Breast epithelium (tissue), 4 donors: ENCODE results near the gene HELLS. TPM values are rescaled to one million over a fixed set of nuclear protein-coding genes. Genes with fewer than 3 reads are reported as not detected.
A peak's percentile ranks its signal among the peaks of the same experiment; 100 is the strongest.
"Not testable (repeated sequence)": the region's sequence is repeated elsewhere in the genome, so short reads cannot be mapped to it uniquely, and the experiment has no call there.

Source experiments
- DNase-seq, 2 donors: peaks; one replicate each; pipeline ENCODE4 v3.0.0-alpha.2; 2019; ENCODE audit warnings: low spot score in 2 of 2
- H3K27ac ChIP-seq, 2 donors: fragments of 200-600 bp; sonication (generic) in 1 of 2; one replicate each; pipeline ENCODE4 v1.5.1; 2016 to 2019; ENCODE audit warnings: mild to moderate bottlenecking in 1 of 2
- H3K27me3 ChIP-seq, 2 donors: fragments of 200-600 bp; sonication (generic) in 1 of 2; one replicate each; pipeline versions ENCODE4 v1.5.1 to v1.6.0; 2017 to 2019; ENCODE audit warnings: control low read depth in 1 of 2, mild to moderate bottlenecking in 1 of 2
- H3K36me3 ChIP-seq: fragments of 200-600 bp; one replicate; pipeline ENCODE4 v1.5.1; 2019
- H3K4me1 ChIP-seq, 2 donors: fragments of 200-600 bp; sonication (generic); one replicate each; pipeline ENCODE4 v1.5.1; 2016 to 2019; ENCODE audit warnings: control low read depth in 1 of 2
- H3K4me3 ChIP-seq, 3 donors: fragments of 200-600 bp; sonication (generic); 1 replicate in 2 of 3; 2 replicates in 1 of 3; pipeline ENCODE4 v1.5.1; 2016 to 2019; ENCODE audit warnings: mild to moderate bottlenecking in 3 of 3, moderate library complexity in 2 of 3
- H3K9me3 ChIP-seq, 2 donors: fragments of 200-600 bp; sonication (generic) in 1 of 2; one replicate each; pipeline ENCODE4 v1.5.1; 2016 to 2019; ENCODE audit warnings: control low read depth in 1 of 2
- CTCF ChIP-seq, 3 donors: fragments of 450-650 bp; IDR thresholded peaks; one replicate each; pipeline ENCODE4 v1.5.1; 2016 to 2017; ENCODE audit warnings: antibody characterized with exemption in 3 of 3, mild to moderate bottlenecking in 3 of 3, moderate library complexity in 3 of 3
- POLR2A ChIP-seq: fragments of 450-650 bp; IDR thresholded peaks from one replicate; pipeline ENCODE4 v1.6.1; 2016; ENCODE audit warnings: antibody characterized with exemption, mild to moderate bottlenecking, moderate library complexity
- POLR2AphosphoS5 ChIP-seq, 3 donors: sonication (generic); formaldehyde crosslinking; IDR thresholded peaks; one replicate each; pipeline ENCODE4 v1.6.1; 2017; ENCODE audit warnings: antibody characterized with exemption in 3 of 3
- intact Hi-C: fragments of 100-400 bp; cut with DNase I; formaldehyde crosslinking; loops from one replicate; pipeline ENCODE4 v1.15.1; 2023; ENCODE audit warnings: low total_unique reads
- total RNA-seq, 3 donors: library from RNA; depleted of rRNA; stranded (reverse); fragments of >200 nt; gene quantifications; one replicate each; pipeline ENCODE4 v1.1.0, GENCODE V29; 2016

The HELLS gene
- total RNA-seq, 3 donors from 2014 or later = 1.8 to 9.8 (median 7.5) TPM

GRCh38 chr10:94524146-94524545 lies 21.4 kb upstream of the HELLS start:
- TF ChIP-seq CTCF (IDR thresholded peaks at IDR 0.05) = no peak
- no peak for TF ChIP-seq POLR2AphosphoS5 (IDR thresholded peaks at IDR 0.05)
- no peak for TF ChIP-seq POLR2A
- Histone ChIP-seq H3K4me1 (no peaks in the 10 kb centered on the region), H3K36me3 (no peaks in the 10 kb centered on the region), H3K27me3 (no peaks in the 10 kb centered on the region), H3K4me3 (no peak overlapping the region), H3K27ac (no peak overlapping the region), H3K9me3 (no peaks in the 10 kb centered on the region)
- no peak for DNase-seq
- intact Hi-C loops = no loop called here

DNA sequence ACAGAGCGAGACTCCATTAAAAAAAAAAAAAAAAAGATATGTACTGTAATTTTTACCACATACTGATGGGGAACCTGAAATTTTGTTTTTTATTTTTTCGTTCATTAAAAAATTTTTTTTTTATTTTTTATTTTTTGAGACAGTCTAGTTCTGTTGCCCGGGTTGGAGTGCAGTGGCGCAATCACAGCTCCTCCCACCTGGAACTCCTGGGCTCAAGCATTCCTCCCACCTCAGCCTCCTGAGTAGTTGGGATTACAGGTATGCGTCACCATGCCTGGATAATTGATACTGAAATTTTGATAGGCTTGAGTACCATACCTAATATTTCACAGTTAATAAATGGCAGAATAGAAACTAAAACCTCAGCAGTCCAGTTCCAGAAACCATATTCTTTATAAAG lies 20.9 kb upstream of the HELLS start:
- Histone ChIP-seq H3K27ac (no peak overlapping the region), H3K4me1 (no peaks in the 10 kb centered on the region), H3K27me3 (no peaks in the 10 kb centered on the region), H3K4me3 (no peak overlapping the region), H3K36me3 (no peaks in the 10 kb centered on the region), H3K9me3 (no peaks in the 10 kb centered on the region)
- no peak for TF ChIP-seq POLR2A
- intact Hi-C loops = loop anchor here (5.0 kb wide), 1 partner anchor 187 kb away; no protein-coding TSS in a partner anchor
- DNase-seq = no peak

DNA sequence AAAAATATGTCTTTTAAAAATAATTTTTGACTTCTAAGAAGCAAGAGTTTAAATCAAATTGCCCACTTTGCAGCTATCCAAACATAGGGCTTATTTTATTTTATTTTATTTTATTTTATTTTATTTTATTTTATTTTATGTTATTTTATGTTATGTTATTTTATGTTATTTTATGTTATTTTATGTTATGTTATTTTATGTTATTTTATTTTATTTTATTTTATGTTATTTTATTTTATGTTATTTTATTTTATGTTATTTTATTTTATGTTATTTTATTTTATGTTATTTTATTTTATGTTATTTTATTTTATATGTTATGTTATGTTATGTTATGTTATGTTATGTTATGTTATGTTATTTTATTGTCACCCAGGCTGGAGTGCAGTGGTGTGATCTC lies 14.0 kb upstream of the HELLS start:
- H3K36me3 ChIP-seq, H3K9me3 ChIP-seq, intact Hi-C loops, DNase-seq, H3K27ac ChIP-seq, H3K27me3 ChIP-seq, H3K4me3 ChIP-seq, H3K4me1 ChIP-seq: not testable (repeated sequence)

- Histone ChIP-seq H3K36me3 (no peaks in the 10 kb centered on the region), H3K9me3 (no peaks in the 10 kb centered on the region), H3K4me1 (no peaks in the 10 kb centered on the region), H3K4me3 (no peak overlapping the region), H3K27me3 (no peaks in the 10 kb centered on the region), H3K27ac (no peak overlapping the region)
- TF ChIP-seq POLR2AphosphoS5 (IDR thresholded peaks at IDR 0.05) = no peak
- no peak for TF ChIP-seq POLR2A
- TF ChIP-seq CTCF (IDR thresholded peaks at IDR 0.05) = no peak
- DNase-seq = no peak
- intact Hi-C loops = no loop called here
Measured at GRCh38 chr10:94533027-94533426, 12.6 kb upstream of the HELLS start.

DNA sequence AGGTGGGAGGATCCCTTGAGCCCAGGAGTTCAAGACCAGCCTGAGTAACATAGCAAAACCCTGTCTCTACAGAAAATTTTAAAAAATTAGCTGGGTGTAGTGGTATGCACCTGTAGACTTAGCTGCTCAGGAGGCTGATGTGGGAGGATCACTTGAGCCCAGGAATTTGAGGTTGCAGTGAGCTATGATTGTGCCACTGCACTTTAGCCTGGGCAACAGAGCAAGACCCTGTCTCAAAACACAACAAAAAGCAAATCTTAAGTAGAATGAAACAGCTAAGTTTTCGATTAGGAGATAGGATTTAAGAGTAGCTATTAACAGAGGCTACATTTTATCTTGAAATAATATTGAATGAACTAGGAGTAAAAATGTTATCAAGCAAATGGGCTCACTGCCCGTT lies 3.3 kb upstream of the HELLS start:
- H3K36me3 ChIP-seq, H3K27me3 ChIP-seq, H3K27ac ChIP-seq, H3K9me3 ChIP-seq, H3K4me1 ChIP-seq, intact Hi-C loops, DNase-seq, H3K4me3 ChIP-seq: not testable (repeated sequence)

GRCh38 chr10:94546049-94546900 lies 687 bp downstream of the HELLS start:
- peak overlapping the region in 1 of 2 donors; percentile 70 for H3K27ac ChIP-seq
- intact Hi-C loops = no loop called here

More at GRCh38 chr10:94546049-94546900, 687 bp downstream of the HELLS start:
- Histone ChIP-seq H3K27me3 (no peaks in the 10 kb centered on the region), H3K4me3 (peak overlapping the region; percentile 63 to 66 (median 66)), H3K36me3 (no peaks in the 10 kb centered on the region), H3K9me3 (no peaks in the 10 kb centered on the region), H3K4me1 (no peaks in the 10 kb centered on the region)
- no peak for DNase-seq
- TF ChIP-seq POLR2AphosphoS5 (IDR thresholded peaks at IDR 0.05) (no peak), CTCF (IDR thresholded peaks at IDR 0.05) (no peak), POLR2A (no peak)
